Effector memory CD4-positive, alpha-beta T cell (primary cell): ENCODE measurements around the gene FGD2.

ENCODE experiments used
- DNase-seq, 3 donors: peaks; one replicate each; pipeline ENCODE4 v3.0.0-alpha.2; 2020
- H3K27ac ChIP-seq: 2 replicates; pipeline ENCODE4 v1.7.0; 2013; ENCODE audit warnings: mild to moderate bottlenecking, low read length, moderate library complexity; ENCODE audit not compliant: insufficient read depth, poor library complexity, severe bottlenecking
- H3K27me3 ChIP-seq: replicated peaks from 2 replicates; pipeline ENCODE4 v1.7.0; 2013; ENCODE audit warnings: mild to moderate bottlenecking, low read length; ENCODE audit not compliant: insufficient read depth, control insufficient read depth, poor library complexity, severe bottlenecking
- H3K36me3 ChIP-seq: 2 replicates; pipeline ENCODE4 v1.7.0; 2013; ENCODE audit warnings: mild to moderate bottlenecking, low read length, moderate library complexity; ENCODE audit not compliant: control insufficient read depth, insufficient read depth
- H3K4me1 ChIP-seq: 2 replicates; pipeline ENCODE4 v1.7.0; 2013; ENCODE audit warnings: low read length, mild to moderate bottlenecking; ENCODE audit not compliant: control insufficient read depth, insufficient read depth, poor library complexity, severe bottlenecking
- H3K4me3 ChIP-seq: 2 replicates; pipeline ENCODE4 v1.7.0; 2013; ENCODE audit warnings: low read length, low read depth, mild to moderate bottlenecking; ENCODE audit not compliant: insufficient read depth, poor library complexity, severe bottlenecking
- H3K9me3 ChIP-seq: 2 replicates; pipeline ENCODE4 v1.7.0; 2013; ENCODE audit warnings: mild to moderate bottlenecking, low read length, moderate library complexity; ENCODE audit not compliant: control insufficient read depth
- total RNA-seq, 3 donors: gene quantifications; one replicate each; lab custom pipeline; 2026; lab: John Stamatoyannopoulos, UW

Gene FGD2
- total RNA-seq, result 1.4 to 4.1 (median 2.3) reads per million in 3 donors

- no peaks in the 10 kb centered on the region for H3K36me3 ChIP-seq
- no peak within 1 kb of the TSS for H3K27ac ChIP-seq
- H3K4me1 ChIP-seq, result no peaks in the 10 kb centered on the region
- DNase-seq, result no peak
- H3K4me3 ChIP-seq, result no peak within 1 kb of the TSS
- no peaks in the 10 kb centered on the region for H3K27me3 ChIP-seq
- no peaks in the 10 kb centered on the region for H3K9me3 ChIP-seq
These were observed at the start of gene FGD2 for GRCh38 chr6:37005061-37005810. TSS of gene FGD2 (plus strand) at chr6:37005655. CDS start at chr6:37005818, 163 bp downstream.

GRCh38 chr6:36955671-36956445 is 49.6 kb upstream of the FGD2 start:
- H3K9me3 ChIP-seq, result no peaks in the 10 kb centered on the region
- DNase-seq, result no peak
- H3K4me1 ChIP-seq, result peaks cover 41% of the 10 kb centered on the region
- H3K27me3 ChIP-seq, result no peaks in the 10 kb centered on the region
- peaks cover 4% of the 10 kb centered on the region for H3K36me3 ChIP-seq
- peak overlapping the region; percentile 44 for H3K27ac ChIP-seq
- H3K4me3 ChIP-seq, result peak overlapping the region; percentile 55

GRCh38 chr6:36956446-36956820 is 49.0 kb upstream of the FGD2 start:
- H3K4me1 ChIP-seq, result peaks cover 43% of the 10 kb centered on the region

DNA sequence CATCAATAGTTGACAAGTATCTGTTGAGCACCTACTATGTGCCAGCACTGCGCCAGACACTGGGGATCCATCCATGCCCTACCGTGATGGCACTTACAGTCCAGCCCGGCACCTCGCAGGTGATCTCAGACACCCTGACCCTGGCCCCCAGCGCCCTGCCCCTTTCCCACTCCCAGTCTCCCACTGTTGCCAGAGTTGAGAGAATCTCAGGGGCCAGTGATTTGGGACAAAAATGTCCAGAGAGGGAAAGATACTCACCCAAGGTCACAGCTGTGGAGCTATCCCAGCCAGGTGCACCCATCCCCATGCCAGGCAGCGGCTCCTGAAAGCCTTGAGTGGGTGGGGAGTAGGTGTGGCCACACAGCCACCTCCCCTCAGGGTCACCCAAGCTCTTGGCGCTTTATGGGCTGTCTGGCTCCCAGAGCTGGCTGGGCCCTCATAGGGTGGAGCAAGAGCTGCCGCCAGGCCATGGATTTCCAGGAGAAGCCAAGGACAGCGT is 47.6 kb upstream of the FGD2 start:
- no peak overlapping the region for H3K4me3 ChIP-seq
- DNase-seq, result no peak
- peaks cover 51% of the 10 kb centered on the region for H3K4me1 ChIP-seq
- no peaks in the 10 kb centered on the region for H3K27me3 ChIP-seq
- H3K27ac ChIP-seq, result no peak overlapping the region
- no peaks in the 10 kb centered on the region for H3K9me3 ChIP-seq
- H3K36me3 ChIP-seq, result peaks cover 4% of the 10 kb centered on the region

More at GRCh38 chr6:36956446-36956820, 49.0 kb upstream of the FGD2 start:
- H3K36me3 ChIP-seq, result peaks cover 4% of the 10 kb centered on the region
- no peaks in the 10 kb centered on the region for H3K9me3 ChIP-seq
- peak overlapping the region; percentile 9 for H3K27ac ChIP-seq
- no peaks in the 10 kb centered on the region for H3K27me3 ChIP-seq
- DNase-seq, result no peak
- H3K4me3 ChIP-seq, result peak overlapping the region; percentile 55

DNA sequence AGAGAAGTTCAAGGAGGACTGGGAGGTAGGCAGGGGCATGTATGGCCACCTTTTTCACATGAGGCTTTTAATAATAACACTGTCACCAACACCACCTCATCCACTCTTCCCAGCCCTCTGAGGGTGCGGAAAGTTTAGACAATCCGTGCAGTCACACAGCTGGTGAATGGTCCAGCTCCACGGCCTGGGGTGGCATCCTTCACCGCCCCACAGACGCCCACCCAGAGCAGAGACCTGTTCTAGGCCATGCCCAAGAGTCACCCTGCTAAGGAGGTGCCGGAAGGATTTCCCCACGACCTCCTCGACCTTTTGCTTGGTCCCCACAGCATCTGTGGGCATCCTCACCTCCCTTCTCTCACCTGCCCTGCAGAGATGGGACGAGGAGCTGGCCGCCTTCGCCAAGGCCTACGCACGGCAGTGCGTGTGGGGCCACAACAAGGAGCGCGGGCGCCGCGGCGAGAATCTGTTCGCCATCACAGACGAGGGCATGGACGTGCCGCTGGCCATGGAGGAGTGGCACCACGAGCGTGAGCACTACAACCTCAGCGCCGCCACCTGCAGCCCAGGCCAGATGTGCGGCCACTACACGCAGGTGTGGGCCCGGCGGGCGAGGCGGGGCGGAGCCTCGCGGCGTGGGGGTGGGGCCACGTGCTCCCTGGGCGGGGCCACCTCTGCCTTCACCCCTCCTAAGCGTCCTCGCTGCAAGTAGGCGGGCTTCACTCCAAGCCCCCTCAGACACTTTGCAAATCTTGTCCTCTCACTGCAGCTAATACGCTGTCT is 46.5 kb upstream of the FGD2 start:
- Histone ChIP-seq H3K9me3 (no peaks in the 10 kb centered on the region), H3K27me3 (no peaks in the 10 kb centered on the region), H3K4me3 (no peak overlapping the region), H3K4me1 (peaks cover 56% of the 10 kb centered on the region), H3K36me3 (peaks cover 4% of the 10 kb centered on the region), H3K27ac (no peak overlapping the region)
- no peak for DNase-seq

GRCh38 chr6:36959555-36960250 is 45.8 kb upstream of the FGD2 start:
- Histone ChIP-seq H3K4me3 (no peak overlapping the region), H3K27me3 (no peaks in the 10 kb centered on the region), H3K4me1 (peaks cover 56% of the 10 kb centered on the region), H3K9me3 (no peaks in the 10 kb centered on the region), H3K27ac (no peak overlapping the region), H3K36me3 (peaks cover 4% of the 10 kb centered on the region)
- no peak for DNase-seq

DNA sequence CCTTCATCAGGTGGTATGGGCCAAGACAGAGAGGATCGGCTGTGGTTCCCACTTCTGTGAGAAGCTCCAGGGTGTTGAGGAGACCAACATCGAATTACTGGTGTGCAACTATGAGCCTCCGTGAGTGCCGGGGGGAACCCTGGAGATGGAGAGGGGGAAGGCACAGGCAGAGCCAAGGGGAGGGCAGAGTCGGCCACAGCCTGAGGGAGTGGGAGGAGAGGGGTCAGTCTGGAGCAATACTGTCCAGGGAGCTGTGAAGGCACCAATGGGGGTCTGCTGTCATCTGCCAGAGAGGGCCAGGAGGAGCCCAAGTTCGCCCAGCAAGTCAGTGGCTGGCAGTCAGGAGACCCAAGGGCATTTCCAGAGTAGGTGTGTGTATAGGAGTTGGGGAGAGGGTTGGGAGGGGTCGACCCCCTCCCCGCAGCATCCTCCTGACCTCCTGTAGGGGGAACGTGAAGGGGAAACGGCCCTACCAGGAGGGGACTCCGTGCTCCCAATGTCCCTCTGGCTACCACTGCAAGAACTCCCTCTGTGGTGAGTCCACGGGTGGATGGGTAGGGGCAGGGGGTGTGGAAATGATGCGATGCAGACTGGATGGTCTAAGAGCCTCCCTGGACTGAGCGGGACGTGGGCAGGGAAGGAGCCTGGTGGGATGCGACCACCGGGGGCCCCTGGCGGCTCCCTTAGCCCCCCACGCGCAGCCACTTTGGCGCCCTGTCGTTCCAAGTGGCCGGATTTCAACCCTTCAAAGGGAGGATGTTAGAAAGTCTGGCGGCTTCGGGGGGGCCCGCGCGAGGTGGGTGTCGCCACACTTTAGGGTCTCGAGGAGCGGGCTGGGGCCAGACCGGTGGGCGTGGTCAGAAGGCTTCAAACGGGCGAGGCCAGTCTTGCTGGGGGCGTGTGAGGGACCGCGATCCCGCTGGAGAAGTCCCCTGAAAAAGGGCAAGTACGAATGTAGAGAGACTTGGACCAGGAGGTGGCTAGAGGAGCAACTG is 43.7 kb upstream of the FGD2 start:
- peaks cover 42% of the 10 kb centered on the region for H3K4me1 ChIP-seq
- no peak overlapping the region for H3K4me3 ChIP-seq
- no peaks in the 10 kb centered on the region for H3K27me3 ChIP-seq
- H3K36me3 ChIP-seq, result peaks cover 4% of the 10 kb centered on the region
- no peaks in the 10 kb centered on the region for H3K9me3 ChIP-seq
- H3K27ac ChIP-seq, result peak overlapping the region; percentile 62
- DNase-seq, result no peak

DNA sequence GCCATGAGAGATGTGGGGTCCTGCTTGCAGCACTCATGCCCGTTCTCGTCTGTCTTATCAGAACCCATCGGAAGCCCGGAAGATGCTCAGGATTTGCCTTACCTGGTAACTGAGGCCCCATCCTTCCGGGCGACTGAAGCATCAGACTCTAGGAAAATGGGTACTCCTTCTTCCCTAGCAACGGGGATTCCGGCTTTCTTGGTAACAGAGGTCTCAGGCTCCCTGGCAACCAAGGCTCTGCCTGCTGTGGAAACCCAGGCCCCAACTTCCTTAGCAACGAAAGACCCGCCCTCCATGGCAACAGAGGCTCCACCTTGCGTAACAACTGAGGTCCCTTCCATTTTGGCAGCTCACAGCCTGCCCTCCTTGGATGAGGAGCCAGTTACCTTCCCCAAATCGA is 42.6 kb upstream of the FGD2 start:
- no peak overlapping the region for H3K4me3 ChIP-seq
- no peaks in the 10 kb centered on the region for H3K9me3 ChIP-seq
- peaks cover 7% of the 10 kb centered on the region for H3K36me3 ChIP-seq
- H3K27me3 ChIP-seq, result no peaks in the 10 kb centered on the region
- H3K4me1 ChIP-seq, result peaks cover 37% of the 10 kb centered on the region
- peak overlapping the region; percentile 62 for H3K27ac ChIP-seq
- peak; percentile 58 to 77 (median 74) for DNase-seq
